ENCODE results near the gene PSAT1.

The PSAT1 gene

DNA sequence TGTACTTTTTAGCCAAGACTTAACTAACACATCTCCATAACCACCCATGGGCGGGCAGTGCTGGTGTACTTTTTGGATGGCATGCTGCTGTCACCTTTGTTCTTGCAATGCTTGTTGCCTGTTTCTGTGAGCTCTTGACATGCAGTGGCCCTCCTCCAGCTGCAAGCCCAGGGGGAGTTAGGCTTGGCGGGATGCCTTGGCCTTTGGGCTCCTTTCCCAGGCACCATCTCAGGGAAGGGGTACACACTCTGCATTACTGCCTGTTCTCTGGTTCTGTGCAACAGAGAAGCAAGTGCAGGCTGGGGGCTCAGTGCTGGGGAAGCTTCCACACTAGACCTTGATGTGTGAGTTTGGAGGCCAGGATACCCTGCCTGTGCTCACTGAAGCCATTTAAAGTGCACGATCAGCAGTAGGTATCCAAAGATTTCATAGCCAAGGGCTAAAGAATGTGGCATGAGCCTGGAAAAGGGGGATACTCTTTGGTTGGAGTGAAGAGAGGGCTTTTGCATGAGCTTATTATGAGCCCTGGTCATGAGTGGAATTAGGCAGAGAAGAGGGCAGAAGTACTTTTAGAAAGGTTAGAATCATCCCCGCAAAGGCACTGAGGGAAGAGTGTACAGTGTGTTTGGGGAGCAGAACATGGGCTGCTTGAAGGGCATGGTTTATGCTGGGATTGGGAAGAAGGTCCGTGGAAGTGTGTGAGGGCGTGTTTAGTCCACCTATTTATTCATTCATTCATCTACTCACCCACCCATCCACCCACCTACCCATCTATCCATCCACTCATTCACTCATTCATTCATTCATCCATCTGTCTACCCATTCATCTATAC is 22.5 kb downstream of the PSAT1 start:
- H3K4me3 Mint-ChIP-seq: no peak overlapping the region
- H3K9me3 Mint-ChIP-seq: no peaks in the 10 kb centered on the region
- DNase-seq (no peak), ATAC-seq (no peak)
- peaks cover 3% of the 10 kb centered on the region for H3K4me1 Mint-ChIP-seq
- peaks cover 73% of the 10 kb centered on the region for H3K36me3 Mint-ChIP-seq (ENCODE audit: low read depth)
- no peak overlapping the region for H3K27ac Mint-ChIP-seq
- H3K27me3 Mint-ChIP-seq: no peaks in the 10 kb centered on the region

DNA sequence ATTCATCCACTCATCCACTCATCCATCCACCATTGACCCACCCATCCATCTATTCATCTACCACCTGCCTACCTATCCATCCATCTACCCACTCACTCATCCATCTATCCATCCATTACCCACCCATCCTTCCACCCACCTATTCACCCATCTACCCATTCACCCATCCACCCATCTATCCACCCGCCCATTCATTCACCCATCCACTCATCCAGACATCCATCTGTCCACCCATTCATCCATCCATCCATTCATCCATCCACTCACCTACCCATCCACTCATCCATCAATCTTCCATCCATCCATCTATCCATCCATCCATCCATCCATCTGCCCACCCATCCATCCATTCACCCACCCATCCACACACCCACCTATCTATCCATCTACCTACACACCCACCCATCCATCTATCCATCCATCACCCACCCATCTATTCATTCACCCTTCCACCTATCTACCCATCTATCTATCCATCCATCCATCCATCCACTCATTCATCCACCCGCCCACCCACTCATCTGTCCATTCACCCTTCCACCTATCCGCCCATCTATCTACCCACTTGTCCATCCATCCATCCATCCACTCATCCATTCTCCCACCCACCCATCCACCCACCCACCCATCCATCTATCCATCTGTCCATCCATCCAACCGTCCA is 23.2 kb downstream of the PSAT1 start:
- H3K27ac Mint-ChIP-seq: no peak overlapping the region
- H3K36me3 Mint-ChIP-seq (ENCODE audit: low read depth): peaks cover 72% of the 10 kb centered on the region
- ATAC-seq (no peak), DNase-seq (no peak)
- H3K4me1 Mint-ChIP-seq: no peaks in the 10 kb centered on the region
- no peaks in the 10 kb centered on the region for H3K27me3 Mint-ChIP-seq
- H3K4me3 Mint-ChIP-seq: no peak overlapping the region
- no peaks in the 10 kb centered on the region for H3K9me3 Mint-ChIP-seq

DNA sequence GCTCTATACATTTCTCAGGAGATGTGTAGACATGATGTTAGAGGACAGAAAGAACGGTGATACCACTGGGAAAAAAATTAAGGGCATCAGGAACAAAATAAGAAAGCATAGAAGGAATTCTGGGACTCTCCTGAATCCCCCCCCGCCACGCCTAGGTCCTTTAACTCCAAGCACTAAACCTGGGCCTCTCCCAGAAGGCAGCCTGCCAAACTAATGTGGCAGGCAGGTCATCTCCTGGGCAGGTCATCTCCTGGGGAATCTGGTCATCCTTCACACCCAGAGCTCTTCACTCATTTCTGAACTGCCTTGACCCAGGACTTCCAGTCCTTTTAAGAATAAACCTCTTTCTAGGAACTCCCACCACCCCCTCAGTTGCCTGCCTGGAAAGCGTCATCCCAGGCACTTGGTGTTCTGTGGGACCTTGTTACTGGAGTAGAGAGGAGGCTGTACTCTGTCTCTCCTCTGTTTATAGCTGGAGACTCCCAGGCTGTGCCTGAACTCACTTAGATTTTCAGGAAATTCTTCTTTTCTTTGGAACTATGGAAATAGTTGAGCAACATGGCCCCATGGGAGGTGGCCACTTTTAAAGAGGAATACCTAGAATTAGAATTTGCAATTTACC is 24.1 kb downstream of the PSAT1 start:
- ATAC-seq (no peak), DNase-seq (no peak)
- Mint-ChIP-seq H3K9me3 (no peaks in the 10 kb centered on the region), H3K27ac (no peak overlapping the region), H3K4me1 (no peaks in the 10 kb centered on the region), H3K27me3 (no peaks in the 10 kb centered on the region), H3K36me3 (ENCODE audit: low read depth) (peaks cover 79% of the 10 kb centered on the region), H3K4me3 (no peak overlapping the region)

DNA sequence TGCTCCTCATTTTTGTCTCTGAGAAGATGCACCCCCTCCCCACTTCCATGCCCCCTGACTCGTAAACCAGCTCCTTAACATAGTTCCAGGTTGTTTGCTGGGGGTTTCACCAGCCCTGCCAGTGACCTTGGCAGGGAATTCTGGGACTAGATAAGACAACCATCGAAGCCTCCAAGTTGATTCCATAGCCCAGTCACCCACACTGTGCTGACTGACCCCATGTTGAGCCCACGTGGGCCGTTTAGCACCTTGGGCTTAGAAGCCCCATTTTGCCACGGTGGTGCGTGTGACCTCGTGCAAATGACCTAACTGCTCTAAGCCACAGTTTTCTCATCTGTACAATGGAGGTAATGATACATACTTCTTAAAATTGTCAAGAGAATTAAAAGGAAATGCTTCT is 24.6 kb downstream of the PSAT1 start:
- no peak for DNase-seq
- H3K27ac Mint-ChIP-seq: no peak overlapping the region
- no peak for ATAC-seq
- no peaks in the 10 kb centered on the region for H3K27me3 Mint-ChIP-seq
- H3K4me3 Mint-ChIP-seq: no peak overlapping the region
- no peaks in the 10 kb centered on the region for H3K9me3 Mint-ChIP-seq
- no peaks in the 10 kb centered on the region for H3K4me1 Mint-ChIP-seq
- peaks cover 81% of the 10 kb centered on the region for H3K36me3 Mint-ChIP-seq (ENCODE audit: low read depth)

GRCh38 chr9:78324068-78324650 is 27.2 kb downstream of the PSAT1 start:
- Mint-ChIP-seq H3K27ac (no peak overlapping the region), H3K4me3 (no peak overlapping the region), H3K27me3 (no peaks in the 10 kb centered on the region), H3K4me1 (no peaks in the 10 kb centered on the region), H3K36me3 (ENCODE audit: low read depth) (peaks cover 79% of the 10 kb centered on the region), H3K9me3 (no peaks in the 10 kb centered on the region)
- ATAC-seq (no peak), DNase-seq (no peak)

DNA sequence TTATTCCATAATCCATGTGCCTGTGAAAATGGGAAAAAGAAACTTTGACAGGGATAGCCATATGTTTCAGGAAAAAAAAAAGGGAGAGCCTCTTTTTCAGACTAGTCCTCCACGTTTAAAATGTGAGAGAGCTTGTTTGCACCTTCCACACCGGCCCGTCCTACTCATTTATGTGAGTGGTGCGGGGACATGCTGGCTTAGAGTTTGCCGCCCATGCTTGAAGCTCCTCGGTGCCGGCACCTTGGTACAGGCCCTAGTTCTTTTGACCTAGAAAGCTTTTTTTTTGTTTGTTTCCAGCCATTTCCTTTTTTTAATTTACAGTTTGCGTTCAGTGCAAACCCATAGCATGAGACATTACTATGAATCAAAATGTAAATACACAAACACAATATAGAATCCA is 27.8 kb downstream of the PSAT1 start:
- Mint-ChIP-seq H3K36me3 (ENCODE audit: low read depth) (peaks cover 78% of the 10 kb centered on the region), H3K4me1 (no peaks in the 10 kb centered on the region), H3K9me3 (no peaks in the 10 kb centered on the region), H3K27me3 (no peaks in the 10 kb centered on the region), H3K27ac (no peak overlapping the region), H3K4me3 (no peak overlapping the region)
- DNase-seq (no peak), ATAC-seq (no peak)

DNA sequence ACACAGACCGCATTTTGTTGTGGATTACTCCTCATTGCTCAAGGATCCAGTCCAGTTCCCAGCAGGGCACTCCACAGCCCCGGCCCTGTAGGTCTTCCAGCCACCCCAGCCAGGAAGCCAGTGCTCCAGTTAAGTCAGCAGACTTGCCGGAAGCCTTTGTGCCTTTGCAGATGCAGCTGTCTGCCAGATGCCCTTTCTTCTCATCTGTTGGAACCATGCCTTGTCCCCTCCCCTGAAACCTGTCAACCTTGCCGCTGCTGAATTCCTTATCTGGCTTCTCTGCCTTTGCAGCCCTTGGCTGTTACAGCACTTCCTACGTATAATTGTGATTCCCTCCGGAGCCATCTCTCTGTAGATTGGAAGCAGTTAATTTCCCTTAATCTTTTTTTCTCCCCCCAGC is 28.4 kb downstream of the PSAT1 start:
- H3K27ac Mint-ChIP-seq: no peak overlapping the region
- ATAC-seq: no peak
- no peaks in the 10 kb centered on the region for H3K27me3 Mint-ChIP-seq
- no peaks in the 10 kb centered on the region for H3K4me1 Mint-ChIP-seq
- H3K36me3 Mint-ChIP-seq (ENCODE audit: low read depth): peaks cover 76% of the 10 kb centered on the region
- H3K9me3 Mint-ChIP-seq: no peaks in the 10 kb centered on the region
- no peak for DNase-seq
- no peak overlapping the region for H3K4me3 Mint-ChIP-seq

DNA sequence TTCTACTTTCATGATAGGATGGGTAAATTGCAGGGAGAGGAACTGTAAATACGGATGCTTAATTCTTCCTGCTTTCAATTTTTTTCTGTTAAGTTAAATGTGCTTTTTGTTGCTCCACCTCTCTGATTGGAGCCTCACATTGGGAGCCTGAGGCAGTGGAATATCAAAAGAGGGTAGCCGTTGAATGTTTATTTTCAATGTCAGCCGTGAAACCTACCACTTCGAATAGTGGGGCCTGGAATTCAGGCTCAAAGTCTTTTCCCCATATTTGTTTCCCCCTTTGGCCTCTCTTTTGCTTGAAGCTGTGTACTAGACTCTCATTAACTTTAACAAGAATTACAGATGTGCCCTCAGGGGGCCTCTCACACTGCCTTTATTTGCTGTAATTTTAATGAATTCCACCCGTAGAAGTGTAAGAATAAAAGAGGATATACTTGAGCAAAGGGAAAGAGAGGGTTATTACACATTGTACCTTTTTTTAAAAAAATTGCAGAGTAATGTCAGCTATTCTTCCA is 29.0 kb downstream of the PSAT1 start:
- H3K27me3 Mint-ChIP-seq: no peaks in the 10 kb centered on the region
- H3K27ac Mint-ChIP-seq: no peak overlapping the region
- H3K4me3 Mint-ChIP-seq: no peak overlapping the region
- ATAC-seq: no peak
- peaks cover 76% of the 10 kb centered on the region for H3K36me3 Mint-ChIP-seq (ENCODE audit: low read depth)
- no peaks in the 10 kb centered on the region for H3K4me1 Mint-ChIP-seq
- peaks cover 2% of the 10 kb centered on the region for H3K9me3 Mint-ChIP-seq
- no peak for DNase-seq

GRCh38 chr9:78326564-78326963 is 29.6 kb downstream of the PSAT1 start:
- H3K9me3 Mint-ChIP-seq: peaks cover 6% of the 10 kb centered on the region

GRCh38 chr9:78332381-78332780 is 35.5 kb downstream of the PSAT1 start:
- H3K4me1 Mint-ChIP-seq: no peaks in the 10 kb centered on the region
- H3K27ac Mint-ChIP-seq: no peak overlapping the region
- H3K9me3 Mint-ChIP-seq: peaks cover 26% of the 10 kb centered on the region
- H3K36me3 Mint-ChIP-seq (ENCODE audit: low read depth): peaks cover 58% of the 10 kb centered on the region
- no peak for DNase-seq
- peaks cover 2% of the 10 kb centered on the region for H3K27me3 Mint-ChIP-seq
- H3K4me3 Mint-ChIP-seq: no peak overlapping the region
- no peak for ATAC-seq

More at GRCh38 chr9:78326564-78326963, 29.6 kb downstream of the PSAT1 start:
- H3K4me3 Mint-ChIP-seq: no peak overlapping the region
- DNase-seq (no peak), ATAC-seq (no peak)
- peaks cover 76% of the 10 kb centered on the region for H3K36me3 Mint-ChIP-seq (ENCODE audit: low read depth)
- H3K4me1 Mint-ChIP-seq: no peaks in the 10 kb centered on the region
- no peak overlapping the region for H3K27ac Mint-ChIP-seq
- no peaks in the 10 kb centered on the region for H3K27me3 Mint-ChIP-seq

DNA sequence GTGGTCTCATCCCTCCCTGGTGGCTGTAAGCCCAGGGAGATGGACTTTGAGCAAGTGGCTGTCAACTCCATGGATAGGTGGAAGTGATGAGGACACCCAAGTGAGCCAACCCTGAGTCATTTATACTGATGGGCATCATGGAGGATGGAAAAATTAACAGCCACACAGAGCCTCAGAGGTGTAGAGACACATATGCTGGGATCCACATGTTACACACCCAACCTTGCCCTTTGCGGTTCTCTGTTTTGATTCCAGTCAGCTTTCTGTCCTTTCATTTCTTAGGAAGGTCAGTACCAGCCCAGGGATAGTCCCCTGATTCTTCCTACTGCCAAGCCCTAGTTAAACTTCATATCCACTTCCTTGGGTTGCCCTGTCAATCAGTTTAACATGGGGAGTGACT is 51.9 kb downstream of the PSAT1 start:
- Mint-ChIP-seq H3K36me3 (ENCODE audit: low read depth) (no peaks in the 10 kb centered on the region), H3K27ac (no peak overlapping the region), H3K27me3 (no peaks in the 10 kb centered on the region), H3K4me3 (no peak overlapping the region), H3K4me1 (peaks cover 9% of the 10 kb centered on the region), H3K9me3 (no peaks in the 10 kb centered on the region)
- no peak for DNase-seq
- peak; percentile 59 for ATAC-seq

DNA sequence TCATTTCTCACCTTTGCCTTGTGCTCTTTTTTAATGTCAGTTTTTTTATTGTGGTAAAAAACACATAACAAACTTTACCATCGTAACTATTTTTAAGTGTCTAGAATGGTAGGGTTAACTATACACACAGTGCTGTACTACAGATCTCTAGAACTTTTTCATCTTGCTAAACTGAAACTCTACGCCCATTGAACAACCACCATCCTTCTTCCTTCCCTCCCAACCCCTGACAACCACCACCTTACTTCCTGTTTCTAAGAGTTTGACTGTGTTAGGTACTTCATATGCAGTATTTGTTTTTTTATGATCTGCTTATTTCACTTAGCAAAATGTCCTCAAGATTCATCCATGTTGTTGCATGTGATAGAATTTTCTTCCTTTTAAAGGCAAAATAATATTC is 54.9 kb downstream of the PSAT1 start:
- Mint-ChIP-seq H3K27ac (no peak overlapping the region), H3K27me3 (no peaks in the 10 kb centered on the region), H3K9me3 (no peaks in the 10 kb centered on the region), H3K36me3 (ENCODE audit: low read depth) (no peaks in the 10 kb centered on the region), H3K4me1 (peaks cover 9% of the 10 kb centered on the region), H3K4me3 (no peak overlapping the region)
- DNase-seq (no peak), ATAC-seq (no peak)

GRCh38 chr9:78354324-78354973 is 57.5 kb downstream of the PSAT1 start:
- Mint-ChIP-seq H3K9me3 (no peaks in the 10 kb centered on the region), H3K4me3 (no peak overlapping the region), H3K36me3 (ENCODE audit: low read depth) (no peaks in the 10 kb centered on the region), H3K4me1 (peaks cover 7% of the 10 kb centered on the region), H3K27ac (no peak overlapping the region), H3K27me3 (no peaks in the 10 kb centered on the region)
- no peak for DNase-seq
- no peak for ATAC-seq

- no peak overlapping the region for H3K27ac Mint-ChIP-seq
- no peaks in the 10 kb centered on the region for H3K36me3 Mint-ChIP-seq (ENCODE audit: low read depth)
- peaks cover 7% of the 10 kb centered on the region for H3K4me1 Mint-ChIP-seq
- no peak for ATAC-seq
- H3K9me3 Mint-ChIP-seq: no peaks in the 10 kb centered on the region
- no peak overlapping the region for H3K4me3 Mint-ChIP-seq
- DNase-seq: no peak
- H3K27me3 Mint-ChIP-seq: no peaks in the 10 kb centered on the region
These were observed 58.1 kb downstream of the PSAT1 start for GRCh38 chr9:78354989-78355388.

Measured in activated naive CD8-positive, alpha-beta T cell treated with anti-CD3 and anti-CD28 coated beads, Interleukin-2, amount 50 U/mL, for 24 hours (primary cell).